Kidney tubule cell (primary cell): ENCODE results near the gene THAP9.
"Not testable (repeated sequence)": the region's sequence is repeated elsewhere in the genome, so short reads cannot be mapped to it uniquely, and the experiment has no call there.

ENCODE experiments used
- DNase-seq: peaks from one replicate; pipeline ENCODE4 v3.0.0-alpha.2; 2018; ENCODE audit warnings: low spot score

The THAP9 gene

DNA sequence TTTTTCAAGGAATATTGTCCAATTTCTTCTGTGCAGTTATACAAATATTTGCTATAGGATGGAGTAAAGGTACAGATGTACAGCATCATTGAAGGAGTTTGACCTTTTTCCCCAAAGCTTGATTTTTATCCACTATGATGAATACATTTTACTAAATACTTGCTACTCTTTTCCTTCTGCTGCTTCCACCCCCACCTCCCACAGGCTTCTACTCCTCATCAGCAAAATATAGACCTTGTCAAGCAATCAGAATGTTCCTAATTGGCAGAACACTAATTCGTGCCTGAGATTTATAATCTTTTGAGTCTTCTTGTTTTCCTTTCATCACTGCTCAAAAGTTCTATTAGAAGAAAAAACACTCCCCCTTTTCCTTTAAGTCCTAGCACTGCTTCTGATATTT, 3.8 kb upstream of the THAP9 start:
- DNase-seq, result no peak

DNA sequence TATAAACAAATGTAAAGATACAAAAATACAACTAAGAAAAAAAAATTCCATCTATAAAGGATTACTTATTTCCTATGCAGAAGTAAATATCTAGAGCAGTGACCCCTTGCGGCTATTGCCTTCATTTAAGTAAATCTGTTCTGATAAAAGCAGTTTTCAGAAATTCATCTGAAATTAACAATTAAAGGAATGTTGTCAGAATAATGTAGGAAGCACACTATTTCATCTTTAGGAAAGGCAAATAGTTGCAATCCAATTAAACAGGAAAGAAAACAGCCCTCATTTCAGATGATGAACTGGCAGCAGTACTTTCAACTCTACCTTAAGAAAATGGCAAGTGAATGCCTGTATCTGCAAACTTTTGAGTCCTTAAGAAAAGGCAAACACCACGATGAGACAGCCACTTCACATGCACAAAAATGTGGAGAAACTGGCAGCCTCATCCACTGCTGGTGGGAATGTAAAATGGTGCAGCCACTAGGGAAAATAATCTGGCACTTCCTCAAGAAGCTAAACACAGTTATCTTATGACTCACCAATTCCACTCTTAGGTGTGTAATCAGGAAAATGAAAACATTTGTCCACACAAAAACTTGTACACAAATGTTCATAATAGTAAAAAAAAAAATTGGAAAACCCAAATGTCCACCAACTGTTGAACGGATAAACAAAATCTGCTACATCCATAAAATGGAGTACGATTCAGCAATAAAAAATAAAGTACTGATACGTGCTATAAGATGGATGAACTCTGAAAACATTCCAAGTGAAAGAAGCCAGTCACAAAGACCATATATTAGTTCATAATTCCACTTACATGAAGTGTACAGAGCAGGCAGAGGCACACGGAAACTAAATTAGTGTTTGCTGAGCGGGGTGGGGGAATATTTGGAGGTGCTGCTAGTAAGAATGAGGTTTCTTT, 2.0 kb upstream of the THAP9 start:
- DNase-seq, result peak; percentile 76

DNA sequence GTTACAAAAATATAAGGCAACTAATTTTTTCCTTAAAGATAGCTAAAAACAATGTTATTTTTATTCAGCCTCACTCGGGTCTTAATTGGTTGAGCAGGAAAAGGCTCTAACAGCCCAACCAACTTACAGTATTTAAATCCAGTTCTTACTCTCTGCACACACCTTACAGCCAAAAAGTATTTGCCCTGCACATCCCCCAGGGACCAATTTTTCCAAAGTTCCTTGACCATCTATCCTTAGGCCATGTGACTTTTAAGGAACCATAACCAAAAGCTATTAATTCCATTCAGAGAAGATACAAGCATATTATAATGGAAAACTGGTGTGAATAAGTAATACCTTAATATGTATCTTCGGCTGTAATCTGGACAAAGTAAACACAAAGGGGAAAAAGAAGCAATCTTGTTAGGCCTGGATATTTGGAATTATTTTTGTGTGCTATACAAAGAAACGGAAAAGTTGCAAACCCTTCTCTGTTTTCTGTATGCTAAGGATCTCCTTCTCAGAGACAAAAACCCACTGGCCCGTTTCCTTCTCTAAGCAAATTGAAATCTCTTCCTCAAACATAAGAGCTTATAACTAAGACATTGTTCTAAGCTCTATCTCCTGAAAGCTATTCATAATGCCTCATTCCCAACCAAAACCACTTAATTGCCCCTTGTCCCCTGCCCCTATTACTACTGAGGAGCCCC, 1.0 kb upstream of the THAP9 start:
- DNase-seq, result peak; percentile 29

DNA sequence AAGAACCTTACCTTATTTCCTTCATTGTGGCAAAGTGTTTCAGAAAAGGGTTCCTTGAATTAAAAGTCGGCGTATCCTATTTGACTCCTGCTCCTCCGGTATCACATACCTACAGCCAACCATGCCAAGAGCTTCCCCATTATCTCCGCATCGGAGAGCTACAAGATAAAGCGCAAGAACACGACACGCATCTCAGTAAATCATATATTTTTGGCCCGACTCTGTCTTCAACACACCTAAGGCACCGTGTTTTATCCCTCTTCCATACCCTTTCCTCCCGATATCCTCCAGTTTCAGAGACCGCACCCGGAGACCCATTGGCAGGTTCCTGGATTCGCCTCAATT, 497 bp upstream of the THAP9 start:
- no peak for DNase-seq

DNA sequence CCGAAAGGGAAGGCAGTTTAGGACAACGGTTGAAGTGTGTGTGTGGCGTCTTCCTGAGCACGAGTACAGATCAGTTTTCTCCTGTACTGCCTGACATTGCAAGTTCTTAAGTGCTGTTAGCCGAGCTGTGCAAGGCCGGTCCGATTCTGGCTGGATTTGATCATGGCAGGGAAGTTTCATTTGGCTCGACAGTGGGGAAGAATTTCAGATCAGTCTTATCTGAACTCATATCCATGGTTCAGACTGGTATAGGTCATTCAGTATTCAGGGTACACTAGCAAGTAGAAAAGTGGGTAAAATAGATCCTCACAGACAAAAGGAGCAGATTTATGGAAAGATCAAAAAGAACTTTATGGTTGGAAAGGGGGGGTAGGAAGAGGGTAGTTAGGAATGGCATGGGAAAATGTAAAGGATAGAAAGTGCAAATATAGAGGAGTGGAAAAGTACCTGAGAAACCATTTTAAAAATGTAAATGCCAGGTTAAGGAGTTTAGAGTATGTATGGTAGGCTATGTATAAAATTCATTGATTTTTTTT, 716 bp downstream of the THAP9 start:
- DNase-seq, result no peak

DNA sequence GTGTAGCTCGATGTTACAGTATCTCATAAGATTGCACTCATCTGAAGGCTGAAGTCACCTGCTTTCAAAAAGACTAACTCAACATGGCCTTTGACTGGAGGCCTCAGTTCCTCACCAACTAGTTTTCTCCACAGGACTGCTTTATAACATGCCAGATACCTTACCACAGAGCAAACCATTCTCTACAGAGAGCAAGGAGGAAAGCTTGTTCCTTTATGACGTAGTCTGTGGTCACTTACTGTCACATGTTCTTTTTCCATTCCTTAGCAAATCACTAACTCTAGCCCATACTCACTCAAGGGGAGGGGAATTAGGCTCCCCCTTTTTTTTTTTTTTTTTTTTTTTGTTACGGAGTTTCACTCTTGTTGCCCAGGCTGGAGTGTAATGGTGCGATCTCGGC, 3.2 kb downstream of the THAP9 start:
- DNase-seq, result peak; percentile 25

DNA sequence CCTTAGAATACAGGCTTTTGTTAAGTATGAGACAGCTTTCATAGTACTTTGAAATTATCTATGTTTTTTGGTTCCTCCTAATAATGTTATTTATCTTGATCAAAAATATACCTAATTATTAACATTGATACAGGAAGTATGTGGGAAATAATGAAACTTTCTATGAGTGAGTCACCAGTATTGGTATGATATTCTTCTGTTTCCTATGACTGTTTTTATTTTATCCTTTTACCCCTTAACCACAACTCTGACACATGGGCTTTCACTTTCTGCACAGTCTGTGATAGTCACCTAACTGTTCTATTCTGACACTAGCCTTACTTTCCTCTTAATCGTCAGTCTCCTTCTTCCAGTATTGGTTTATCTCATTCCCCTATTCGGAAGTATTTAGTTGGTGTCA, 4.7 kb downstream of the THAP9 start:
- peak; percentile 81 for DNase-seq

DNA sequence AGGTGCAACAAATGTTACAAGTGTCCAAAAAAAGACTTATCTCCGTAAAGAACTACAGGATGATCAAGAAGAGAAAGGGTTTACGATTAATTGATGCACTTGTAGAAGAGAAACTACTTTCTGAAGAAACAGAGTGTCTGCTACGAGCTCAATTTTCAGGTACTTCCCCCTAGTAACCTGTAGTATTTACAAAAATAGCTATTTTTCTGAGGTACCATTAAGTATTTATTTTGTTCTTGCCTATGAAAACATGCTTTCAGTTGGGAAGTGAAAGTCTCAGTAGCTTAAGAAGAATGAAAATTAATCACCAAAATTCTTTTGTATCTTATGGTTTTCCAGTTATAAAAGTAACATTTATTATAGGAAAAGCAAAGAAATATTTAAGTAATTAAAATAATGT, 5.9 kb downstream of the THAP9 start:
- DNase-seq, result no peak

DNA sequence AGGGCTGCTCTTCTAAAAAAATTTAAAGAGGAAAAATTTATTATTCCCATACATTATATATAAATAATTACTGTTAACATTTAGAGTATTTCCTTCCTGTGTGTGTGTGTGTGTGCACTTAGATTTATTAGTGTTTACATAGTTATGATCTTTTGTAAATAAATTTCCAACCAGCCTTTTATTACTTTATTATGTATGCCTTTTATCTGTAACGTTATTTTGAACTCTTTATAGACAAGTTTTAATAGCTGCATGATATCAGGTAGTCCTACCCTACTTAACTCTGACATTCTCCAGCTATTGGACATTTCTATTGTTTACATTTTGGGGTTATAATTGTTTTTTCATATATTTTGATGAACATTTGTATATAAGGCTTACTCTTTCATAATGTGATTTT, 8.8 kb downstream of the THAP9 start:
- DNase-seq, result no peak

DNA sequence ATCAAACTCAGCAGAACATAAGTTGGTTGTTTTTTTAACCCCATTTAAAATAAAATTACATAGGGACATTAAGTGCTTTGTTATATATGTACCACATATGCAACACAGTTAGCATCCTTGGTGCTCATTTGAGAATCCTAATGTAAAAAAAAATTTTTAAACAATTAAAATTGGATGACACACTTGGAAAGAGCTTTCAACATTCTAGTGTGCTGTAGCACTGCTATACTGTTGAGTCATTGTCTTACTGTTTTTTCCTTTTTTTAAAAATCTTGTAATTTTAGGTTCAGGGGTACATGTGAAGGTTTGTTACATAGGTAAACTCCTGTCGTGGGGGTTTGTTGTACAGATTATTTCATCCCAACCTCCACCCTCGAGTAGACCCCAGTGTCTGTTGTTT, 12.8 kb downstream of the THAP9 start:
- no peak for DNase-seq

DNA sequence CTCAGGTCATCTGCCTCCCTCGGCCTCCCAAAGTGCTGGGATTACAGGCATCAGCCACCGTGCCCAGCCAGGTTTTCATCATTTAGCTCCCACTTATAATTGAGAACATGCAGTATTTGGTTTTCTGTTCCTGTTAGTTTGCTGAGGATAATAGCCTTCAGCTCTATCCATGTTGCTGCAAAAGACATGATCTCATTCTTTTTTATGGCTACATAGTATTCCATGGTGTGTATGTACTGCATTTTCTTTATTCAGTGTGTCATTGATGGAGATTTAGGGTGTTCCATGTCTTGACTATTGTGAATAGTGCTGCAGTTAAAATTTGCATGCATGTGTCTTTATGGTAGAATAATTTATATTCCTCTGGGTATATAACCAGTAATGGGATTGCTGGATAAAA, 13.4 kb downstream of the THAP9 start:
- not testable (repeated sequence) for DNase-seq

DNA sequence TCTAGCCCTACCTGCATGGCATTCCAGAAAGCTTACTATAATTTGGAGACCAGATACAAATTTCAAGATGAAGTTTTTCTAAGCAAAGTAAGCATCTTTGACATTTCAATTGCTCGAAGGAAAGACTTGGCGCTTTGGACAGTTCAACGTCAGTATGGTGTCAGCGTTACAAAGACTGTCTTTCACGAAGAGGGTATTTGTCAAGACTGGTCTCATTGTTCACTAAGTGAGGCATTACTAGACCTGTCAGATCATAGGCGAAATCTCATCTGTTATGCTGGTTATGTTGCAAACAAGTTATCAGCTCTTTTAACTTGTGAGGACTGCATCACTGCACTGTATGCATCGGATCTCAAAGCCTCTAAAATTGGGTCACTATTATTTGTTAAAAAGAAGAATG, 17.6 kb downstream of the THAP9 start:
- no peak for DNase-seq

DNA sequence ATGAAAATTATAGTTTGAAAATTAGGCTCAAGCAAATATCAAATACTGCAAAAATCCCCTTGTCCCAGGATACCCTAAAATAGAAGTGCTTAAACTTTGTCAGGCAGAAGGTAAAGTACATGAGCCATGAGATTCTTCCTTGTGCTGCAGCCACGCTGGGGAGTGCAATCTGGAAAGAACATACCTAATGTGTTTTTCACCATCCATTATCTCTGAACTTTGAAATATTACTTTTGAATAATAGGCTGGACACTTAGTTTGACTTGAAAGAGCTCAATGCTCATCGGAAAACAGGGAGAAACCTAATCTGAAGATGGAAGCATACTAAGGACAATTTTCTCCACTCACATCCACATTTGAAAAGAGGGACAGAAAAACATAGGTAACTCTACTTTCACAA, 18.9 kb downstream of the THAP9 start:
- no peak for DNase-seq

DNA sequence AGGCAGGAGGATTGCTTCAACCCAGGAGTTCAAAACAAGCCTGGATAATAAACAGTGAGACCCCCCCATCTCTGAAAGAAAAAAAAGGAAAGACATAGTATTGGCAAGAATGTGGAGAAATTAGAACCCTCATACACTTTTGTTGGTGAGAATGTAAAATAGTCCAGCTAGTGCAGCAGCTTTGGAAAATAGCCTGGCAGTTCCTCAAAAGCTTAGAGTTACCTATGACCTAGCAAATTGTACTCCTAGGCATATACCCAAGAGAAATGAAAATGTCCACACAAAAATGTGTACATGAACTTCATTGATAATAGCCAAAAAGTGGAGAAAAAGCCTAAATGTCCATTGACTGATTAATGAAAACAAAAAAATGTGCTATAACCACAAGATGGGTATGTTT, 21.3 kb downstream of the THAP9 start:
- no peak for DNase-seq

DNA sequence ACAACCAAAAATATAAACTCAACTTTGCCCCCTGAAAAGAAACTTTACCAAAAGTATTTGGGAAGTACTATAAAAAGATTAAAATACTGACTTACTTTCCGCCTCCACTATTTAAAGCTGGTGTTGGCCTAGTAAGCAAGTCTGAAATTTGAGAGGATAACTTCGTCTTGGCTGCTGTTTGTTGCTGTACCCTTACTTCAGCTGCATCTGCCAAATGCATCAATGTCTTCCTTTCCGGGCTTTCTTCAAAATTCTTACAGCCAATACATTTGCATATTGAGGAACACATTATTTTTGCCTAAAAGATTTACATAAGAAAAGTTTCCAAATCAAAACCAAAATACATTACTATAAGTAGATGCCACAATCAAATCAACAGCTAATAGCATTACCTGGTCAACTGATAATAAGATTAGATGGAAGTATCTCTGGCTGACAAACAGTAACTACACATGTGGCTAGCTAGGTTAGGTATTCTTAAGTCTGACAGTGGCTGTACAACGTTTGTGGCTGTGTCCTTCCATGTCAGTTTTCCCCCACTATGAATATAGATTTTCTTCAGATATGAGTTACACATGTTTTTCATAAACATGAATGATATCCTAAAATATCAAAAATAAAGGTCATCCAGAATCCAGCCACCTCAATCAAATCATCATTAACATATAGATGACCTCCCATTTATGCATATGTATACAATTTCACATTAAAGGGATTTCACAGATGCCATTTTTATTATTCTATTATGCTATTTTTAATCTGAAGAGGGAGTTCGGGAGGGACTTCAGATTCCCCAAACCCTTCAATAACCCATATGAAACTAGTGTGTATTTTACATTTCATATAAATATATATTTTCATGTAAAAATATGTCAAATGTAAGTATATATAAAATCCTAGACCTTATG, 30.6 kb downstream of the THAP9 start:
- DNase-seq, result no peak

DNA sequence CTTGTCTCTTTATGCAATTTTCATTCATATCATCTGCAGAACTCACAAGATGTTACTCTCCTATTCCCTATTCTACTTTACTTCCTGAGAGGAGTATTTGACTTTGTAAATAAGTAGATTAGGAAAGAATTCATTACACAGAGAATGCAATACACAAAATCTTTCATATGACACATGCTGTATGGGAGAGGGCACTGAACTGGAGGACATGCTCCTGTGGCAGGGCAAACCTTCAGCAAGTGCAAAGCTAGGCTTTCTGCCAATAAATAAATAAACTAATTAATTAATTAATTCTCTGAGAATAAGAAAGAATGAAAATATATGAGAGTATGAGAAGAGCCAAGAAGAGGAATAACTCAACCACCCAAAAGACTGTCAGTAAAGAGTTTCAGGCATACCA, 33.9 kb downstream of the THAP9 start:
- no peak for DNase-seq

DNA sequence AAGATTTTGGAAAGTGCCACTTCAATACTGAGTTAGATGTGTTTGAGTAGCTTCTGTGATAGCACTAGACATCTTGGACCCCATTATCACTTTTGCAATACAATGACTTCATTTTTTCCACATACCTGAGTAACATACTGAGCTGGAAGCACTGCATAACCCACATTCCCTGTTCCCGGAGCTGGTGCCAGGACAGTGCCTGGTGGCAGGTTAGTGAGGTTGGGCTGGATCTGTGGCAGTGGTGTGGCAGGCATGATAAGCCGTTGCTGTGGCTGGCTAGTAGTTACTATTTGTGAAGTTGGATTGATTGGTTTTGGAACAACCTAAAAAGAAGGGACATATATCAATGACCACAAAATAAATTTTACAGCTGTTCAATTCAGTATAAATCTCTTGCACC, 38.9 kb downstream of the THAP9 start:
- DNase-seq, result no peak

DNA sequence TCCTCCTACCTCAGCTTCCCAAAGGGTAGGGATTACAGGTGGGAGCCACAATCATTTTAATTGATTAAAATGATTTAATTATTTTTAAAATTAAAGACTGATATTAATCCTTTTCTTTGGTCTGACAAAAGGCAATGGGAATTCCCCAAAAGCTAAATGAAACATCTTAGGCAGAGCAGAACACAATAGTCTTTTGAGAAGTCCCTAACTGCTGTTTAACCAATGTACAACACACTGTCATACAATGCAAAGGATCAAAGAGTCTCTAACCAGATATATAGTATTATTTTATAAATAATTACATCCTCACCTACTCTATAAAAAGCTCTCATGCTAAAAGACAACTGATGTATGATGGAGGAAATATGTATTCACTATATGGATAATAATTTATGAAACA, 47.0 kb downstream of the THAP9 start:
- no peak for DNase-seq

DNA sequence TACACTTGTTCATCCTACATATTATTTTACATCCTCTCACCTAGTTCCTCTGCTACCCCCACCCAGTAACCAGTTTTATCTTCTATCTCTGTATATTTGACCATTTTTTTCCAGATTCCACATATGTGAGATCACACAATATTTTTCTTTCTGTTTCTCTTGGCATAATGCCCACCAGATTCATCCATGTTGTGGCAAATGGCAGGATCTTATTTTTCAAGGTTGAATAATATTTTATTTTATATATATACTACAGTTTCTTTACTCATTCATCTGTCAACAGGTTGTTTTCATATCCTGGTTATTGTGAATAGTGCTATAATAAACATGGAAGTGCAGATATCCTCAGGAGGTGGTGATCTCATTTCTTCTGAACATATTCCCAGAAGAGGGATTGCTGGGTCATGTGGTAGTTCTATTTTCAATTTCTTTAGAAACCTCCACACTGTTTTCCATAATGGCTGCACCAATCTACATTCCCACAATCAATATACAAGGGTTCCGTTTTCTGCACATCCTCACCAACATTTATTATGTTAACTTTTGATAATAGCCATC, 48.2 kb downstream of the THAP9 start:
- DNase-seq, result peak; percentile 48

DNA sequence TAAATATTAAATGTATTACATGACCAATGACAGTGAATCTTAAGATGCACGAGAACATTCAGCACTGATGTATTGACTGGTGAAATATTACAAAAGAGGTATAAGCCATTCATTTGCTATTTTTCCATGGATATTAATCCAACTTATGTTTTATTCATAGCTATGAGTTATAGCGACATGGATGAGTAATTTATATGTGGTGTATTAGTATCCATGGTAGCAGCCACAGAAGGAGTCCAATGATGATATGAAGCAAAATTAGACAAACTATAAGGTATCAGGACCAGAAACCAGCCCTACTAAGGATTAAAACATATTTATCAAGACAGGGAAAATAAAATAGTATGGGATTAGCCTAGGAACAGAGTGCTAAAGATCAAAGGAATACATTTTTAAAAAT, 50.7 kb downstream of the THAP9 start:
- no peak for DNase-seq

DNA sequence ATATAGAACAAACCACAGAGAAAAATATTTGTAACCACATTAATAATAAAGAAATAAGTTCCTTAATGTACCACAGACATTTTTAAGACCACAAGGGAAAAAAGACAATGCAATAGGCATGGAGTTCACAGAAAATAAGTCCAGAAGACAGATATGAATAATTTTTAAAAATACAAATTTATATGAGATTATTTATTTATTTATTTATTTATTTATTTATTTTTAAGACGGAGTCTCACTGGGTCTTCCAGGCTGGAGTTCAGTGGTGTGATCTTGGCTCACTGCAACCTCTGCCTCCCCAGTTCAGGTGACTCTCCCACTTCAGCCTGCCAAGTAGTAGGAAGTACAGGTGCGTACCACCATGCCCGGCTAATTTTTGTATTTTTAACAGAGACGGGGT, 53.7 kb downstream of the THAP9 start:
- no peak for DNase-seq

DNA sequence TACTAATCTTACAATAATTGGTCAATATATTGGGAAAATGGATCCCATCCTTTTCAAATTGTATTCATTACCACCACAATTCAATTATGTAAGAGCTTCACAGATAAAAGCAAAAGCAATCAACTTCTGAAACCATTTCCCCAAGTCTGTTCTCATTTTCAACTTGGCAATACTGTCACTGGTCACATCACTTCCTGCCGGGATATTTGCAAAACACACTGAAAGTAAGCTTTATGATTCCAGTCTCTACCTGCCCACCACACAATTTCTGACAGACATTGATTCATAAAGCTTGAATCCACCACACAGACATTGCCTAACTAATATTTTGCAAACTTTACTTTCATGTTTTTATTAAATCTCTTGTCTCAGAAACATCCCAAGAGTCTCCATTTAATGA, 56.5 kb downstream of the THAP9 start:
- no peak for DNase-seq
